Activated CD4-positive, alpha-beta T cell treated with anti-CD3 and anti-CD28 coated beads for 4 hours (primary cell): ENCODE measurements around the gene UNC93B1.
"Not testable (repeated sequence)": the region's sequence is repeated elsewhere in the genome, so short reads cannot be mapped to it uniquely, and the experiment has no call there.

ENCODE experiments used
- DNase-seq, 2 donors: peaks; one replicate each; pipeline ENCODE4 v3.0.0-alpha.2; 2020

The UNC93B1 gene

GRCh38 chr11:67982255-67982857, 21.5 kb downstream of the UNC93B1 start:
- not testable (repeated sequence) for DNase-seq

- not testable (repeated sequence) for DNase-seq
These were observed 22.7 kb downstream of the UNC93B1 start for GRCh38 chr11:67981226-67981625.

GRCh38 chr11:67978766-67979418, 25.0 kb downstream of the UNC93B1 start:
- peak in 1 of 2 donors; percentile 25 for DNase-seq

GRCh38 chr11:67974746-67975145, 29.2 kb downstream of the UNC93B1 start:
- not testable (repeated sequence) for DNase-seq

GRCh38 chr11:67965830-67966348, 38.0 kb downstream of the UNC93B1 start:
- DNase-seq, result not testable (repeated sequence)

GRCh38 chr11:67964746-67965145, 39.2 kb downstream of the UNC93B1 start:
- not testable (repeated sequence) for DNase-seq

GRCh38 chr11:67963879-67964278, 40.0 kb downstream of the UNC93B1 start:
- not testable (repeated sequence) for DNase-seq

GRCh38 chr11:67963217-67963616, 40.7 kb downstream of the UNC93B1 start:
- not testable (repeated sequence) for DNase-seq

GRCh38 chr11:67956236-67956635, 47.7 kb downstream of the UNC93B1 start:
- not testable (repeated sequence) for DNase-seq

- DNase-seq, result peak; percentile 67 to 76
These were observed 48.4 kb downstream of the UNC93B1 start for GRCh38 chr11:67955461-67956007.

- peak in 1 of 2 donors; percentile 5 for DNase-seq
These were observed 48.9 kb downstream of the UNC93B1 start for GRCh38 chr11:67954971-67955370.

- DNase-seq, result not testable (repeated sequence)
These were observed 49.6 kb downstream of the UNC93B1 start for GRCh38 chr11:67954251-67954650.

- not testable (repeated sequence) for DNase-seq
These were observed 53.2 kb downstream of the UNC93B1 start for GRCh38 chr11:67950705-67951104.

GRCh38 chr11:67947785-67948184, 56.1 kb downstream of the UNC93B1 start:
- DNase-seq, result not testable (repeated sequence)

GRCh38 chr11:67946403-67946802, 57.5 kb downstream of the UNC93B1 start:
- not testable (repeated sequence) for DNase-seq

GRCh38 chr11:67943406-67943805, 60.5 kb downstream of the UNC93B1 start:
- not testable (repeated sequence) for DNase-seq
